Esophagus (tissue), 2 donors: ENCODE data around the gene NAA16. TPM values are rescaled to one million over a fixed set of nuclear protein-coding genes. Genes with fewer than 3 reads are reported as not detected.

Experiments
- H3K27ac ChIP-seq, 2 donors: one replicate each; pipeline ENCODE4 v1.5.1; 2013; ENCODE audit warnings: low read depth in 2 of 2, mild to moderate bottlenecking in 2 of 2, inconsistent platforms in 1 of 2, low read length in 1 of 2, moderate library complexity in 1 of 2
- H3K27me3 ChIP-seq, 2 donors: one replicate each; pipeline ENCODE4 v1.6.1; 2013; ENCODE audit warnings: low read length in 2 of 2, control low read depth in 1 of 2, mild to moderate bottlenecking in 1 of 2; ENCODE audit not compliant: insufficient read depth in 2 of 2, control insufficient read depth in 1 of 2
- H3K36me3 ChIP-seq, 2 donors: one replicate each; pipeline ENCODE4 v1.6.1; 2013; ENCODE audit warnings: low read length in 1 of 2; ENCODE audit not compliant: control insufficient read depth in 2 of 2, insufficient read depth in 2 of 2
- H3K4me1 ChIP-seq, 2 donors: one replicate each; pipeline ENCODE4 v1.6.1; 2013; ENCODE audit warnings: low read length in 1 of 2; ENCODE audit not compliant: control insufficient read depth in 2 of 2, insufficient read depth in 2 of 2
- H3K4me3 ChIP-seq, 2 donors: one replicate each; pipeline ENCODE4 v1.5.1; 2013; ENCODE audit warnings: low read length in 2 of 2, mild to moderate bottlenecking in 2 of 2, low read depth in 1 of 2, moderate library complexity in 1 of 2
- H3K9me3 ChIP-seq, 2 donors: one replicate each; pipeline ENCODE4 v1.6.1; 2013; ENCODE audit warnings: mild to moderate bottlenecking in 2 of 2, low read depth in 1 of 2, low read length in 1 of 2, moderate library complexity in 1 of 2; ENCODE audit not compliant: control insufficient read depth in 2 of 2, insufficient read depth in 1 of 2
- WGBS, 2 donors: extraction: QIAGEN DNeasy Blood & Tissue Kit; methylation state at CpG; one replicate each; pipeline ENCODE4 v1.1.7; 2013; 5-methylcytosine and 5-hydroxymethylcytosine counted together
- polyA plus RNA-seq, 2 donors: library from polyadenylated mRNA; stranded (reverse); fragments of 200-250 nt; gene quantifications; one replicate each; pipeline ENCODE4 v1.2.3, GENCODE V29; 2013
- donor health status: healthy with polysubstance abuse.
- donor health status: Bipolar disorder and iron deficiency.

The NAA16 gene
- polyA plus RNA-seq, 2 donors = 6.6 to 9.3 TPM

GRCh38 chr13:41398494-41399170 lies 87.6 kb downstream of the NAA16 start:
- H3K4me3 ChIP-seq = no peak overlapping the region
- H3K9me3 ChIP-seq = no peaks in the 10 kb centered on the region
- 63 to 82% methylated on average over 7 of the region's 7 CpGs for WGBS, 2 donors
- H3K27ac ChIP-seq = peak overlapping the region in 1 of 2 donors; percentile 20
- H3K36me3 ChIP-seq = no peaks in the 10 kb centered on the region
- no peaks in the 10 kb centered on the region for H3K27me3 ChIP-seq
- H3K4me1 ChIP-seq = no peaks in the 10 kb centered on the region

- 89 to 90% methylated on average over 4 of the region's 4 CpGs for WGBS, 2 donors
- no peak overlapping the region for H3K27ac ChIP-seq
Observed at GRCh38 chr13:41401366-41401765, 90.3 kb downstream of the NAA16 start.

DNA sequence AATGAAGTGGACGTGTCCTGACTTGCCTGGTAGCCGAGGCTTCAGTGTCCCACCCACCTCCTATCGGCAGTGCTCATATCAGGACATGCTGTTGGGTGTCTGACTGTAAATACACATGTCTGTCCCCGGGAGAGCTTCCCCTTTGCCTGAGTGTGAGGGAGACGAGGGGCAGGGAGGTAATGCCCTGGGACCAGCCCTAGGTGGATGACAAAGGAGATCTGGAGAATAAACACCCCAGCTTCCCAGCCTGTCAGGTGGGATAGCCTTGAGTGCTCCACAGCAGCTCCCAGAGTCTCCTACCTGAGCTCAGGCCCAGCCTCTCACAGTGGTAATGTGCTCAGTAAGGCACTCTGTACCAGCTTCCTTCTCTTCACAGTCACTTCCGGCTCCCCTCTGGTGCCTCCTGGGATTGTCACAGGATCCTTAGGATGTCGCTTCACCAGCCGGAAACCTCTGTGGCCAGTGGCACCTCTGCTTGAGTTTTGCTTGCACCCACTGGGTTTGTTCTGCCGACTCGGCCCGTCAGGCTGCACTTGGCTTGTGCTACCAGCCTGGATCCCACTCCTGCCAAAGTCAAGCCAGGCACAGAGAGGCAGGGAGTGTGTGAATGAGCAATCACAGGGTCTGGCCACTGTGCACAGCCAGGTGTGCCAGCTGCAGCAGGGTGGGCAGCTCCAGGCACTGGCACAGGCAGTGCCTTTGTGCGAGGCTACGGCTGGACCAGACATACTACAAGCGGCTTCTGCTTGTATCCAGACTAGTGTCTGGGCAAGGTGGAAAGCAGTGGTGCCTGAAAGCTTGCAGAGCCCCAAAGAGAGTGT lies 91.8 kb downstream of the NAA16 start:
- Histone ChIP-seq H3K4me1 (no peaks in the 10 kb centered on the region), H3K4me3 (no peak overlapping the region), H3K27me3 (no peaks in the 10 kb centered on the region), H3K27ac (no peak overlapping the region), H3K36me3 (no peaks in the 10 kb centered on the region), H3K9me3 (no peaks in the 10 kb centered on the region)
- WGBS, 2 donors = 76 to 79% methylated on average over 14 of the region's 14 CpGs

More at GRCh38 chr13:41401366-41401765, 90.3 kb downstream of the NAA16 start:
- H3K27me3 ChIP-seq = no peaks in the 10 kb centered on the region
- H3K9me3 ChIP-seq = no peaks in the 10 kb centered on the region
- no peak overlapping the region for H3K4me3 ChIP-seq
- H3K36me3 ChIP-seq = no peaks in the 10 kb centered on the region
- H3K4me1 ChIP-seq = no peaks in the 10 kb centered on the region

GRCh38 chr13:41403983-41404382 lies 92.9 kb downstream of the NAA16 start:
- H3K27ac ChIP-seq = no peak overlapping the region
- H3K27me3 ChIP-seq = no peaks in the 10 kb centered on the region
- no peaks in the 10 kb centered on the region for H3K4me1 ChIP-seq
- H3K4me3 ChIP-seq = no peak overlapping the region
- 92 to 97% methylated on average over 4 of the region's 4 CpGs for WGBS, 2 donors
- H3K36me3 ChIP-seq = no peaks in the 10 kb centered on the region
- H3K9me3 ChIP-seq = no peaks in the 10 kb centered on the region

DNA sequence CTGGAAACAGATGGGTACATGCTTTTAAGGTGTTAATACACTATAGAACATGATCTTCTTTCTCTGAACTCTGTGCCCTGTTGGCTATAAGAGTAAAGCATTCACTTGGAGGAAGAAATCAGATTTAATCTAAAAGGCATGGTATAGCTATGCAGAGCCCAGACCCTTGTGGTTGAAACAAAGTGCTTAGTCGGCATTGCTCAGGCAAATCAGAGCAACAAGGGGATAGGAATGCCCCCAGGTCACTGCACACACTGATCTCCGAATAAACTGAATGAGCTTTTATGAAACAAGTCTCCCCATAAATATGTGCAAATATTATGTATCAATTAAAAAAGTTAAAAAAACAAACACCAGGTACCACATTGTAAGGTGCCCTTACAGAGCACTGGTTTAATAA lies 94.3 kb downstream of the NAA16 start:
- Histone ChIP-seq H3K27me3 (no peaks in the 10 kb centered on the region), H3K4me1 (no peaks in the 10 kb centered on the region), H3K4me3 (no peak overlapping the region), H3K9me3 (no peaks in the 10 kb centered on the region), H3K27ac (no peak overlapping the region), H3K36me3 (no peaks in the 10 kb centered on the region)
- 53 to 60% methylated on average over 2 of the region's 2 CpGs for WGBS, 2 donors

GRCh38 chr13:41407380-41407779 lies 96.3 kb downstream of the NAA16 start:
- no peak overlapping the region for H3K4me3 ChIP-seq
- H3K27me3 ChIP-seq = no peaks in the 10 kb centered on the region
- 47 to 50% methylated on average over 3 of the region's 3 CpGs for WGBS, 2 donors
- H3K27ac ChIP-seq = no peak overlapping the region
- no peaks in the 10 kb centered on the region for H3K4me1 ChIP-seq
- H3K9me3 ChIP-seq = no peaks in the 10 kb centered on the region
- no peaks in the 10 kb centered on the region for H3K36me3 ChIP-seq

- no peaks in the 10 kb centered on the region for H3K36me3 ChIP-seq
- H3K9me3 ChIP-seq = no peaks in the 10 kb centered on the region
- no peak overlapping the region for H3K4me3 ChIP-seq
- no peaks in the 10 kb centered on the region for H3K27me3 ChIP-seq
- no peak overlapping the region for H3K27ac ChIP-seq
- H3K4me1 ChIP-seq = no peaks in the 10 kb centered on the region
Observed at GRCh38 chr13:41408121-41408520, 97.1 kb downstream of the NAA16 start.

DNA sequence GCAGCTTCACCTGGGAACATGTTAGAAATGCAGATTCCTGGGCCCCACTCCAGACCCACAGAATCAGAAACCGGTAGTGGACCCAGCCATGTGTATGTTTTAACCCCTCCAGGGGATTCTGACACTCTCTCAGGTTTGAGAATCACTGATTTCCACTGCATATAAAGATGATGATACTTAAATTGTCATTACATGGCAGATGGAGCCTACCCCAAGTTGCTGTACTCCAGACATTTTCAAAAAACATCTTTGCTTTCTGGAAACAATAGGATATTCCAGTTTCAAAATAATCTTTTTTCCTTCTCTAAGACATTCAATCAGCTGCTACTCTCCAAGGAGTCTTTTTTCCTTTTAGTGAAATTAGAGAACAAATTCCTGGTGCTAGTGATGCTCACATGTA lies 97.7 kb downstream of the NAA16 start:
- H3K27ac ChIP-seq = no peak overlapping the region
- H3K36me3 ChIP-seq = no peaks in the 10 kb centered on the region
- H3K27me3 ChIP-seq = no peaks in the 10 kb centered on the region
- WGBS, 2 donors = 61 to 69% methylated on average over 1 of the region's 1 CpG
- no peaks in the 10 kb centered on the region for H3K9me3 ChIP-seq
- no peaks in the 10 kb centered on the region for H3K4me1 ChIP-seq
- H3K4me3 ChIP-seq = no peak overlapping the region

GRCh38 chr13:41409611-41410010 lies 98.5 kb downstream of the NAA16 start:
- 71 to 79% methylated on average over 2 of the region's 2 CpGs for WGBS, 2 donors
- no peaks in the 10 kb centered on the region for H3K4me1 ChIP-seq
- no peak overlapping the region for H3K4me3 ChIP-seq
- no peaks in the 10 kb centered on the region for H3K27me3 ChIP-seq
- no peaks in the 10 kb centered on the region for H3K36me3 ChIP-seq
- H3K9me3 ChIP-seq = no peaks in the 10 kb centered on the region
- H3K27ac ChIP-seq = no peak overlapping the region

DNA sequence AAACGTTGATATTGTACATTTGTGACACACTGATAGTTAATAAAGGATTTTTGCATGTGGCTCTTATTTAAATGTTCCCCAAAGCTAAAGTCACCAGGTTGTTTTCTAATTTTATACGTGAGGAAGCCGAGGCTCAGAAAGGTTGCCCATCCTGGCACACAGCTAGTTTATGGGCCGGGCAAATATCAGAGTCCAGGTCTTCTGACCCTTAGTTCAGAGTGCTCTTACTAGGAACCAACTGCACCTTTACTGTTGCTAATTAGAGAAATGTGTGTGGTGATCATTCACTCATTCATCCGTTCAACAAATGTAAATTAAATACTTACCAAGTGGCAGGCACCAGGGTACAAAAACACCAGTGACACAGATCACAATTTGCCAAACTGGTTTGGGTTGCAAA lies 100.0 kb downstream of the NAA16 start:
- 72 to 84% methylated on average over 5 of the region's 5 CpGs for WGBS, 2 donors

More for the DNA sequence above, 100.0 kb downstream of the NAA16 start:
- H3K36me3 ChIP-seq = no peaks in the 10 kb centered on the region
- no peaks in the 10 kb centered on the region for H3K9me3 ChIP-seq
- no peak overlapping the region for H3K4me3 ChIP-seq
- H3K27me3 ChIP-seq = no peaks in the 10 kb centered on the region
- H3K27ac ChIP-seq = no peak overlapping the region
- no peaks in the 10 kb centered on the region for H3K4me1 ChIP-seq
